AG20443 (cell line): Measurements from ENCODE around the gene RGL2.
"Not testable (repeated sequence)": the region's sequence is repeated elsewhere in the genome, so short reads cannot be mapped to it uniquely, and the experiment has no call there.

Experiments
- DNase-seq: peaks from one replicate; pipeline ENCODE4 v3.0.0; 2012; ENCODE audit warnings: low spot score, mixed read lengths

The RGL2 gene

GRCh38 chr6:33273924-33274902 lies 24.5 kb downstream of the RGL2 start:
- no peak for DNase-seq

GRCh38 chr6:33273129-33273923 lies 25.4 kb downstream of the RGL2 start:
- DNase-seq: no peak

DNA sequence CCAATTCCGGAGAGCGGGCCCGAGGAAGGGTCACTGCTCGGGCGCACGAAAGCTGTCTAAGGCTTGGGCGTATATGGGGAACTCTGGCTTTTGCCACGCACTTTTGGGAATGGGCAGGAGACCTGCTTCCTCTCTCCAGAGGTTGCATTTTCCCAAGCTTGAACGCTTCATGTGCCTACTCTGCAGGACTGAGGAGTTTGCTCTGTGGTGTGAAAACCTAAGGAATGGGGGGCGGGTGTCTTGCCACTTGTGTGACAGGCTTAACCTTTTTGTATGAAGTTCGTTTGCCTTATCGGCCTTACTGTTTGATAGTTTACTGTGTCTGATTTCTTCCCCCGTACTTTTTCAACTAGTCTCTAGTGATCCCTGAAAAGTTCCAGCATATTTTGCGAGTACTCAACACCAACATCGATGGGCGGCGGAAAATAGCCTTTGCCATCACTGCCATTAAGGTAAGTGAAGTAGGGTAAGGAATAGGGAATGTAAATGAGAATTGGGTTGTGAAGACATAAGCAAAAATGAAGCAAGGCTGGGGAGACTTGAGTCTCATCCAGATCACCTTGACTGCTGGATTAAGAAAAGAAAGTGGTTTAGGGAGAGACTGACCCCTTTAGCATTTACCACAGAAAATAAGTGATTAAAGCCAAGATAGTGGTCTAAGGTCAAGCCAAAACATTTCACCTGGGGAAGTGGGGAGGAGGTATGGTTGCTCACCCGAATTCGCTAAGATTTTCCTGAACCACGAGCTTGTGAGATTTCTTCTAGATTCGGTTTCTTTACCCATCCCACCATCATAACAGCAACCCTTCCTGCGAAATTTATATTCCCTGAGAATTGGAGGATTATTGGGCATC lies 26.2 kb downstream of the RGL2 start:
- no peak for DNase-seq

DNA sequence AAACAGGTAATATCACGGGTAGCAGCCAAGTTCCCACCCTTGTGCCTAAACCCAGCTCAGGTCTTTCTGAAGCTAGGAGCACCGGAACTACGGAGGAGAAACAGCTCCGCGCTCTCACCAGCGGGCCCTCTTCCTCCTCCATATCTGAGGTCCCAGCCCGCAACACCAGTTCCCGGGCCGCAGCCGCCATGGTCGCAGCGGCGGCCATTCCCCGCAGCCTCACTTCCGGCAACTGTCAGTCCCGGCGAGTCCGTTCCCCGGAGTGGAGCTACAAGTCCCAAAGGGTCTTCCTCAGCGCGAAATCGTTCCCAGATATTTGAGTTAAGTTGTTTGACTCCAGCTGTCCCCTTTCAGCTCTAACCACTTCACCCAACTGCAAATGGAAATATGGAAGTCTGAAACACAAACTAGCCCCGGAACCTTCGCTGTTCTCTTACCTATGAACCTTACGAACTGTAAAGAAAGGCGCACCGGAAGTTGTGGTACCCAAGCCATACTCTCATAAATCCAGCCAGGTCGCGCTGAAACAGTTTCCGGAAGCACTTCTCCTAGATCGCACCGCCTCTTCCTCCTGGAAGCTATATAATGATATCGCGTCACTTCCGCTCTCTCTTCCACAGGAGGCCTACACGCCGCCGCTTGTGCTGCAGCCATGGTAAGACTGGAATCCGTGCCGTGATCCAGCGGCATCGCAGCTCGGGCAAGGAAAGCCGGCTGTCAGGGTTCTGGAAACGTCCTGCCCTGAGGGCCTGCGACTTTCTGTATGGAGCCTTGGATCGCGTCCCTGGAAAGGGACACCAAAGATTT lies 27.1 kb downstream of the RGL2 start, which contains the start of the genes RPS18 and VPS52:
Gene RPS18, plus strand, starts transcription at position 608 of the 807 bp plus-strand sequence. Its CDS starts 45 bp downstream, at position 653.
Gene VPS52, minus strand, starts transcription at position 409 of the 807 bp plus-strand sequence. Its CDS starts 201 bp downstream, at position 208.
- DNase-seq: peak; percentile 94

DNA sequence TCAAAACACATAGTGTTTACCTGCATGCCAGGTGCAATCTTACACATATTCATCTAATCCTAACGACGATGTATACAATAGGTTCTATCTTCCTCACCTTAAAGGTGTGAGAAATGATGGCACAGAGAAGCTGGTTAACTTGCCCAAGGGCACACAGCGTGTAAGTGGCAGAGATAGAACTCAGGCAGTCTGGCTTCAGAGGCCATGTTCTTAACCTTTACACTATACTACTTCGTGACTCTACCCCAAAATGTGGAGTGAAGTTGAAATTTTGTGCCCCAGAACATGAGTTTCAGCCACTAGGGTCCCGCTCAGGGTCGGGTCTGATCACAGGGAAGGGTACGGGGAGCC lies 27.6 kb downstream of the RGL2 start:
- peak; percentile 14 for DNase-seq

DNA sequence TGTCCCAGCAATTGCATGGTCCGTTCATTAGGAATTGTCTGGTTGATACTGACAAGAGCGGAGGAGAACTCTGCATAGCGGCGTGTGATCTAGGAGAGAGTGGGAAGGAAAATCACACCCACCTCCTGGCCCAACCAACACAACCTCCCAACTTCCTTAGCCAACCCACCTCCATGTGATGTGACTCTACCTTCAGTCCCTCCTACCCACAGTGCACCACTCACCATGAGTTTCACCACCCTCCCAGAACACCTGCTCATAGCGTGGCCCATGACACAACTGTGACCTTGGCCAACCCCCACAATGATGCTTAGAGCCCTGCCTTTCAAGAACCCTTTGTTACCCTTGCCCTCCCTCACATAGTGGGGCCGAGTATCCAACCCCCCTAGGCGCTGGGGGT lies 34.7 kb downstream of the RGL2 start:
- DNase-seq: no peak

DNA sequence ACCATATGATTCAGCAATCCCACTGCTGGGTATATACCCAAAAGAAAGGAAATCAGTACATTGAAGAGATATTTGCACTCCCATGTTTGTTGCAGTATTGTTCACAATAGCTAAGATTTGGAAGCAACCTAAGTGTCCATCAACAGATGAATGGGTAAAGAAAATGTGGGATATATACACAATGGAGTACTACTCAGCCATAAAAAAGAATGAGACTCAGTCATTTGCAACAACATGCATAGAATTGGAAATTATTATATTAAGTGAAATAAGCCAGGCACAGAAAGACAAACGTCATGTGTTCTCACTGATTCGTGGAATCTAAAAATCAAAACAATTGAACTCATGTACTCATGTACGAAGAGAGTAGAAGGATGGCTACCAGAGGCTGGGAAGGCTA lies 36.3 kb downstream of the RGL2 start:
- DNase-seq: not testable (repeated sequence)

GRCh38 chr6:33259032-33259431 lies 39.7 kb downstream of the RGL2 start:
- DNase-seq: no peak

DNA sequence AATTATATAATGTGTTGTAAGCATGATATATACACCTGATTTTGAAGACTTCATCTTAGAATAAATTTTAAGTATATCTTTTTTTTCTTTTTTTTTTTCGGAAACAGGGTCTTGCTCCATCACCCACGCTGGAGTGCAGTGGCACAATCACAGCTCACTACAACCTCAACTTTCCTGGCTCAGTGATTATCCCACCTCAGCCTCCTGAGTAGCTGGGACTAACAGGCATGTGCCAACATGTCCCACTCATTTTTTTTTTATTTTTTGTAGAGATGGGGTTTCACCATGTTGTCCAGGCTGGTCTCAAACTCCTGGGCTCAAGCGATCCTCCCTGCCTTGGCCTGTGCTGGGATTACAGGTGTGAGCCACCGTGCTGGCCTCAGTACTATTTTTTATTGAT lies 44.2 kb downstream of the RGL2 start:
- DNase-seq: no peak

DNA sequence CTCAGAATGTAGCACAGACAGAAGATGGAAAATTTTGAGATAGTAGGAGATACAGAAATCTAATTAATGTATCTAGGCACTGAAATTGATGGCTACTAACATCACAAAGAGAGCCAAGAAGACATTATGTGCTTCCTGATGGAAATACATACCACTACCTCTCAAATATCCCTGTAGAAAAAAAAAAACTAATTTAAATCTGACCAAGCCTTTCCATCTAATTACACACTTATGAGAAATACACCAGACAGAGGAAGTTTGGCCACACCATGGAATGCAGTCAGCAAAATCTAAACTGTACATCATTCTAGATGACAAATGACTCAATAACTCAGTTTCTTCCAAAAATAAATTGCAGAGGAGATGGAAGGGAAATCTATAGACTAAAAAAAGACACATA lies 46.0 kb downstream of the RGL2 start:
- DNase-seq: no peak

DNA sequence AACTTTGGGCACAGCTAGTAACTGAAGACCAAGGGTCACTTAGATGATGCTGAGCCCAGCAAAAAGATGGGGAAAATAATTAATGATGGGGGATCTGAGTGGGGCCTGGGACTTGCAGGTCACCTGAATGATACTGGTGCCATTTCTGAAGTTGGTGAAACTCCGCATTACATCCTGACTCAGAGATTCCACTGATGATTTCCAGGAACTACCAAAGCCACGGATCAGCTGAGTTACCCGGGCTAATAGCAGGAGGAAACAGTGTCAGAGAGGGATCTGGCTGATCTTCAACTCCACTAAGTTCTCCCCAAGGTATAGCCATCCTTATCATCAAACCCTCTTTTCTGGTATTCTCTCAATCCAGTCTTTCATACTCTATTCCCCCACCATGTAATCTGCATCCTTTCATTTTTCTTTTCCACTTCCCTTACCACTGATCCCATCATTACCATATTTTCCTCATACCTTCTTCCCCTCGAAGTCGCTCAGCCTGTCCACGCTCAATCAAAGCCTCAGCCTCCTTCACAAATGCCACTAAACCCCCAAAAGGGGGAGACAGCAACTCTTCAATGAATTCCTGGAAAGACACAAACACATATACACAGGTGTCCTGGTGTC lies 47.2 kb downstream of the RGL2 start:
- DNase-seq: no peak

DNA sequence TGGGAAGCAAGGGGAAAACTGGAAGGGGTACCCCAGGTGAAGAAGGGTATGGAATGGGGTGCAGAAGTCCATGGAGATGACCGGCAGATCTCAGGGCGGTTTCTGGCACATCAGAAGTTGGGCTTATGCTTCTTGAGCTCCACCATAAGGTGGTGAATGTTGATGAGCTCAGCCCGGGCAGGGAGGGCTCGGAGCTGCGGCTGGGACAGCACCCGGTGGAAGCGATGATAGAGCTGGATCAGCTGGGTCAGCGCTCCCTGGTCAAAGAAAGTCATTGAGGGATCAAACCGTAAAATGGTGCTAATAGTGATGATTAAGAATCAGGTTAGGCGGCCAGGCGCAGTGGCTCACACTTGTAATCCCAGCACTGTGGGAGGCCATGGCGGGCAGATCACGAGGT lies 48.0 kb downstream of the RGL2 start:
- DNase-seq: no peak

GRCh38 chr6:33249732-33250630 lies 48.8 kb downstream of the RGL2 start:
- peak; percentile 69 for DNase-seq

- DNase-seq: peak; percentile 95
Measured at GRCh38 chr6:33248932-33249731, 49.6 kb downstream of the RGL2 start.

- DNase-seq: no peak
Measured at GRCh38 chr6:33248643-33248931, 50.2 kb downstream of the RGL2 start.

GRCh38 chr6:33247977-33248642 lies 50.6 kb downstream of the RGL2 start:
- DNase-seq: peak; percentile 83

DNA sequence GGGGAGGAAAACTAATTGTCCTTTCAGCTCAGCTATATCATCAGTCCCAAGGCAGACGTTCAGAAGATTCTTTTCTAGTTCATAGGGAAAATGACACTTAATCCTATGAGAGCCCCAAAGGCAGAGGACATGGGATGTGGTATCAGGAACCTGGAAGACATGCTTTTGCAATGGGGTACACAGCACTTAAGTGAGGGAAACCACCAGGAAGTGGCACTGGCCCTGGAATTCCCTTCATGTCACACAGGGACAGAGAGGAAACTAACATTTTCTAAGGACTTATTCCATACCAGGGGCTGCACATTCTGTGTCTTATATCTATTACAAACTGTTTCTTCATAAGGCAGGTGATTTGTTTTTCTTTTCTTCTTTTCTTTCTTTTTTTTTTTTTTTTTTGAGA lies 55.3 kb downstream of the RGL2 start:
- DNase-seq: no peak

DNA sequence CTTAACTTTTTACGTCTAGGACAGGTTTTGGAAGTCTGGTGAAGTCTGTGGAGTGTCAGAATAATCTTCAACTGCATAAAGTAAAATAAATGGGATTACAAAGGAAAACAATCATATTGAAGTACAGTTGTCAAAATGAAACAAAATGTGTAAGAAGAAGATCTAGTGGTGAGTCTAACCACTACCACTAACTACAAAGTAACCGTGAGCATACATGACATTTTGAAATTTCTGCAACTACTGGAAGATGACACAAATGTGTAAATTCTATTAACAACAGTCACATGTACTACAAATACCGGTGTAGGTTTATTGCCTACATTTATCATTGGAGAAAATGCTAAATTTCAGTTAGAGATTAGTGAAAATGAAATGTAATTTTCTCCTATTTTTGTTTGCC lies 56.8 kb downstream of the RGL2 start:
- no peak for DNase-seq
